GM12878 (cell line): Measurements from ENCODE around the gene SFT2D1. TPM values are rescaled to one million over a fixed set of nuclear protein-coding genes. Genes with fewer than 3 reads are reported as not detected.

ENCODE experiments used
- ATF7 ChIP-seq: fragments of 450-650 bp; IDR thresholded peaks from 2 replicates; pipeline ENCODE4 v1.6.1; 2016; ENCODE audit warnings: low read depth, mild to moderate bottlenecking
- FOXM1 ChIP-seq: IDR thresholded peaks from 2 replicates; pipeline ENCODE4 v1.6.1; 2012; ENCODE audit warnings: low read depth, mild to moderate bottlenecking, inconsistent platforms, low read length, moderate library complexity
- IKZF2 ChIP-seq, 2 experiments: fragments of 450-650 bp; IDR thresholded peaks; 2 replicates each; pipeline ENCODE4 v1.6.1; 2017; ENCODE audit warnings: mild to moderate bottlenecking in 2 of 2, moderate library complexity in 2 of 2
- IRF4 ChIP-seq: IDR thresholded peaks from 2 replicates; pipeline ENCODE4 v1.6.1; 2011; ENCODE audit warnings: low read depth, low read length
- MXI1 ChIP-seq: fragments of 150-350 bp; IDR thresholded peaks from 2 replicates; pipeline ENCODE4 v1.6.1; 2011; ENCODE audit warnings: low read depth, mild to moderate bottlenecking, inconsistent platforms, low read length, improper control_type of control experiment
- POLR2AphosphoS5 ChIP-seq: IDR thresholded peaks from 2 replicates; pipeline ENCODE4 v1.6.1; 2011; ENCODE audit warnings: mild to moderate bottlenecking, low read length, inconsistent platforms
- POU2F2 ChIP-seq: IDR thresholded peaks from 3 replicates; pipeline ENCODE4 v1.6.1; 2011; ENCODE audit warnings: low read depth, mild to moderate bottlenecking, low read length, borderline replicate concordance
- RBBP5 ChIP-seq: fragments of 200-600 bp; sonication (generic); conservative IDR thresholded peaks from 2 replicates; pipeline ENCODE4 v1.6.1; 2016
- TCF12 ChIP-seq: IDR thresholded peaks from 2 replicates; pipeline ENCODE4 v1.6.1; 2011; ENCODE audit warnings: low read depth, mild to moderate bottlenecking, low read length
- polyA plus RNA-seq, 11 experiments: library from polyadenylated mRNA; depleted of rRNA in 4 of 11; unstranded in 6 of 11; stranded (reverse) in 5 of 11; fragments of >200 nt; fragmentation: Nextera tagmentation in 4 of 11; fragmentation: Illumina TruSeq in 1 of 11; extraction: Ambion mirVana in 4 of 11; extraction: Trizol in 1 of 11; gene quantifications; 1 replicate in 1 of 11; 2 replicates in 10 of 11; pipeline versions ENCODE4 v1.2.1 to v1.2.3, GENCODE V29; 2011 to 2016; ENCODE audit warnings: inconsistent platforms in 2 of 11, missing spikeins in 2 of 11, low read depth in 1 of 11
- total RNA-seq, 4 experiments: library from RNA; depleted of rRNA in 3 of 4; stranded (reverse); fragments of >200 nt in 3 of 4; fragmentation: Illumina TruSeq in 1 of 4; extraction: Trizol in 1 of 4; gene quantifications; 2 replicates each; pipeline versions ENCODE4 v1.2.1 to v1.2.3, GENCODE V29; 2013 to 2021
- TF ChIP-seq, protein P1 (sequence below): fragments of 450-650 bp; IDR thresholded peaks from 2 replicates; pipeline ENCODE4 v1.6.1; 2017; ENCODE audit warnings: mild to moderate bottlenecking, moderate library complexity
- TF ChIP-seq, protein P2 (sequence below), 3 experiments: IDR thresholded peaks in 2 of 3; conservative IDR thresholded peaks in 1 of 3; 2 replicates each; pipeline ENCODE4 v1.5.1; 2011; ENCODE audit warnings: low read depth in 3 of 3, low read length in 3 of 3, mild to moderate bottlenecking in 3 of 3, control low read depth in 2 of 3, moderate library complexity in 2 of 3, inconsistent platforms in 1 of 3, mixed read lengths in 1 of 3; ENCODE audit not compliant: control insufficient read depth in 2 of 3, insufficient read depth in 1 of 3; ENCODE audit errors: extremely low read depth in 1 of 3
- TF ChIP-seq, protein P3 (sequence below): fragments of 450-650 bp; IDR thresholded peaks from 2 replicates; pipeline ENCODE4 v1.6.1; 2017; ENCODE audit warnings: low read depth, mild to moderate bottlenecking, moderate library complexity
- TF ChIP-seq, protein P4 (sequence below): IDR thresholded peaks from 2 replicates; pipeline ENCODE4 v1.6.1; 2011; ENCODE audit warnings: borderline replicate concordance, low read depth, mild to moderate bottlenecking, moderate library complexity, low read length; ENCODE audit not compliant: insufficient read depth, poor library complexity, severe bottlenecking
- TF ChIP-seq, protein P5 (sequence below): IDR thresholded peaks from 2 replicates; pipeline ENCODE4 v1.6.1; 2012; ENCODE audit warnings: low read depth, low read length, improper control_type of control experiment
- TF ChIP-seq, protein P6 (sequence below): fragments of 450-650 bp; IDR thresholded peaks from 2 replicates; pipeline ENCODE4 v1.6.1; 2016; ENCODE audit warnings: mild to moderate bottlenecking

SFT2D1 gene
- total and polyA plus RNA-seq, 10 of the 15 experiments (the other 5 are each of a cell fraction or from before 2014, with no cell fraction given), result 69.5 to 281 (median 124) TPM

DNA sequence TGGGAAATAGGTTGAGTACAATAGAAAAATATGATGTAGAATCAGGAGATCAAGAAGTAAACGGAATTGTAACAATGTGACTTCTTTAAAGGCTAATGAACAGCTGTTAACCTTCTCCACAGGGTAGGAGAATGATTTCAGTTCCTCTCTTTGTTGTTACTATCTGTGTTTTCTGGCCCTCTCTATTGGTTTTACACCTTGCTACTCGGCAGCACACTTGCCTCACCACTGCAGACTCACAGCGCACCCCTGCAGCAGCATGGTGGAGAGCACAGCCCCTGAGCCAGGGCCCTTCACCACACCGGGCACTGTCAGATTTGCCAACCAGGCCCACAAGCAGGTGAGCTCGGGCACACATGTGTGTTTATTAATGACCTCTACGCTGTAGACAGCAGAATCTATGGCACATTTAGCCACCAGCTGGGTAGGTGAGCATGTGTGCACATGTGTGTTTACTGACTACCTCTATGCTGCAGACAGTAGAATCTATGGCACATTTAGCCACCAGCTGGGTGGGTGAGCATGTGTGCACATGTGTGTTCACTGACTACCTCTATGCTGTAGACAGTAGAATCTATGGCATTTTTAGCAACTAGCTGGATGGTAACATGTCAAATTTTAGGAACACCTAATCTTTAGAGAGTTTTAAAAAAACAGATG is 16.8 kb downstream of the SFT2D1 start (continued):
- TF ChIP-seq, protein P1, sequence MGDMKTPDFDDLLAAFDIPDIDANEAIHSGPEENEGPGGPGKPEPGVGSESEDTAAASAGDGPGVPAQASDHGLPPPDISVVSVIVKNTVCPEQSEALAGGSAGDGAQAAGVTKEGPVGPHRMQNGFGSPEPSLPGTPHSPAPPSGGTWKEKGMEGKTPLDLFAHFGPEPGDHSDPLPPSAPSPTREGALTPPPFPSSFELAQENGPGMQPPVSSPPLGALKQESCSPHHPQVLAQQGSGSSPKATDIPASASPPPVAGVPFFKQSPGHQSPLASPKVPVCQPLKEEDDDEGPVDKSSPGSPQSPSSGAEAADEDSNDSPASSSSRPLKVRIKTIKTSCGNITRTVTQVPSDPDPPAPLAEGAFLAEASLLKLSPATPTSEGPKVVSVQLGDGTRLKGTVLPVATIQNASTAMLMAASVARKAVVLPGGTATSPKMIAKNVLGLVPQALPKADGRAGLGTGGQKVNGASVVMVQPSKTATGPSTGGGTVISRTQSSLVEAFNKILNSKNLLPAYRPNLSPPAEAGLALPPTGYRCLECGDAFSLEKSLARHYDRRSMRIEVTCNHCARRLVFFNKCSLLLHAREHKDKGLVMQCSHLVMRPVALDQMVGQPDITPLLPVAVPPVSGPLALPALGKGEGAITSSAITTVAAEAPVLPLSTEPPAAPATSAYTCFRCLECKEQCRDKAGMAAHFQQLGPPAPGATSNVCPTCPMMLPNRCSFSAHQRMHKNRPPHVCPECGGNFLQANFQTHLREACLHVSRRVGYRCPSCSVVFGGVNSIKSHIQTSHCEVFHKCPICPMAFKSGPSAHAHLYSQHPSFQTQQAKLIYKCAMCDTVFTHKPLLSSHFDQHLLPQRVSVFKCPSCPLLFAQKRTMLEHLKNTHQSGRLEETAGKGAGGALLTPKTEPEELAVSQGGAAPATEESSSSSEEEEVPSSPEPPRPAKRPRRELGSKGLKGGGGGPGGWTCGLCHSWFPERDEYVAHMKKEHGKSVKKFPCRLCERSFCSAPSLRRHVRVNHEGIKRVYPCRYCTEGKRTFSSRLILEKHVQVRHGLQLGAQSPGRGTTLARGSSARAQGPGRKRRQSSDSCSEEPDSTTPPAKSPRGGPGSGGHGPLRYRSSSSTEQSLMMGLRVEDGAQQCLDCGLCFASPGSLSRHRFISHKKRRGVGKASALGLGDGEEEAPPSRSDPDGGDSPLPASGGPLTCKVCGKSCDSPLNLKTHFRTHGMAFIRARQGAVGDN, result peak; percentile 53
- TF ChIP-seq POLR2AphosphoS5 (peak; percentile 40; the same call in 1 of the 2 replicates), FOXM1 (no peak), MXI1 (peak; percentile 87), IRF4 (peak; percentile 60), RBBP5 (no peak), TCF12 (peak; percentile 55; the same call in 1 of the 2 replicates), ATF7 (peak; percentile 47), POU2F2 (peak; percentile 49; the same call in 1 of the 3 replicates), IKZF2 (IDR thresholded peaks at IDR 0.05) (peak; percentile 86 to 88; a peak in 3 of 4 replicates)
- TF ChIP-seq, protein P2, sequence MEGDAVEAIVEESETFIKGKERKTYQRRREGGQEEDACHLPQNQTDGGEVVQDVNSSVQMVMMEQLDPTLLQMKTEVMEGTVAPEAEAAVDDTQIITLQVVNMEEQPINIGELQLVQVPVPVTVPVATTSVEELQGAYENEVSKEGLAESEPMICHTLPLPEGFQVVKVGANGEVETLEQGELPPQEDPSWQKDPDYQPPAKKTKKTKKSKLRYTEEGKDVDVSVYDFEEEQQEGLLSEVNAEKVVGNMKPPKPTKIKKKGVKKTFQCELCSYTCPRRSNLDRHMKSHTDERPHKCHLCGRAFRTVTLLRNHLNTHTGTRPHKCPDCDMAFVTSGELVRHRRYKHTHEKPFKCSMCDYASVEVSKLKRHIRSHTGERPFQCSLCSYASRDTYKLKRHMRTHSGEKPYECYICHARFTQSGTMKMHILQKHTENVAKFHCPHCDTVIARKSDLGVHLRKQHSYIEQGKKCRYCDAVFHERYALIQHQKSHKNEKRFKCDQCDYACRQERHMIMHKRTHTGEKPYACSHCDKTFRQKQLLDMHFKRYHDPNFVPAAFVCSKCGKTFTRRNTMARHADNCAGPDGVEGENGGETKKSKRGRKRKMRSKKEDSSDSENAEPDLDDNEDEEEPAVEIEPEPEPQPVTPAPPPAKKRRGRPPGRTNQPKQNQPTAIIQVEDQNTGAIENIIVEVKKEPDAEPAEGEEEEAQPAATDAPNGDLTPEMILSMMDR (IDR thresholded peaks at IDR 0.05 in 2 of 3, conservative IDR thresholded peaks at IDR 0.05 in 1 of 3; ENCODE audit: control insufficient read depth in 2 of 3, extremely low read depth in 1 of 3, insufficient read depth in 1 of 3, low read depth in 3 of 3, low read length in 3 of 3), result no peak; a peak in 1 of 6 replicates
- TF ChIP-seq, protein P3, sequence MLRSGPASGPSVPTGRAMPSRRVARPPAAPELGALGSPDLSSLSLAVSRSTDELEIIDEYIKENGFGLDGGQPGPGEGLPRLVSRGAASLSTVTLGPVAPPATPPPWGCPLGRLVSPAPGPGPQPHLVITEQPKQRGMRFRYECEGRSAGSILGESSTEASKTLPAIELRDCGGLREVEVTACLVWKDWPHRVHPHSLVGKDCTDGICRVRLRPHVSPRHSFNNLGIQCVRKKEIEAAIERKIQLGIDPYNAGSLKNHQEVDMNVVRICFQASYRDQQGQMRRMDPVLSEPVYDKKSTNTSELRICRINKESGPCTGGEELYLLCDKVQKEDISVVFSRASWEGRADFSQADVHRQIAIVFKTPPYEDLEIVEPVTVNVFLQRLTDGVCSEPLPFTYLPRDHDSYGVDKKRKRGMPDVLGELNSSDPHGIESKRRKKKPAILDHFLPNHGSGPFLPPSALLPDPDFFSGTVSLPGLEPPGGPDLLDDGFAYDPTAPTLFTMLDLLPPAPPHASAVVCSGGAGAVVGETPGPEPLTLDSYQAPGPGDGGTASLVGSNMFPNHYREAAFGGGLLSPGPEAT, result peak; percentile 80
- TF ChIP-seq, protein P4, sequence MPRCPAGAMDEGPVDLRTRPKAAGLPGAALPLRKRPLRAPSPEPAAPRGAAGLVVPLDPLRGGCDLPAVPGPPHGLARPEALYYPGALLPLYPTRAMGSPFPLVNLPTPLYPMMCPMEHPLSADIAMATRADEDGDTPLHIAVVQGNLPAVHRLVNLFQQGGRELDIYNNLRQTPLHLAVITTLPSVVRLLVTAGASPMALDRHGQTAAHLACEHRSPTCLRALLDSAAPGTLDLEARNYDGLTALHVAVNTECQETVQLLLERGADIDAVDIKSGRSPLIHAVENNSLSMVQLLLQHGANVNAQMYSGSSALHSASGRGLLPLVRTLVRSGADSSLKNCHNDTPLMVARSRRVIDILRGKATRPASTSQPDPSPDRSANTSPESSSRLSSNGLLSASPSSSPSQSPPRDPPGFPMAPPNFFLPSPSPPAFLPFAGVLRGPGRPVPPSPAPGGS, result peak; percentile 6
- TF ChIP-seq, protein P5, sequence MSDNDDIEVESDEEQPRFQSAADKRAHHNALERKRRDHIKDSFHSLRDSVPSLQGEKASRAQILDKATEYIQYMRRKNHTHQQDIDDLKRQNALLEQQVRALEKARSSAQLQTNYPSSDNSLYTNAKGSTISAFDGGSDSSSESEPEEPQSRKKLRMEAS, result no peak
- TF ChIP-seq, protein P6, sequence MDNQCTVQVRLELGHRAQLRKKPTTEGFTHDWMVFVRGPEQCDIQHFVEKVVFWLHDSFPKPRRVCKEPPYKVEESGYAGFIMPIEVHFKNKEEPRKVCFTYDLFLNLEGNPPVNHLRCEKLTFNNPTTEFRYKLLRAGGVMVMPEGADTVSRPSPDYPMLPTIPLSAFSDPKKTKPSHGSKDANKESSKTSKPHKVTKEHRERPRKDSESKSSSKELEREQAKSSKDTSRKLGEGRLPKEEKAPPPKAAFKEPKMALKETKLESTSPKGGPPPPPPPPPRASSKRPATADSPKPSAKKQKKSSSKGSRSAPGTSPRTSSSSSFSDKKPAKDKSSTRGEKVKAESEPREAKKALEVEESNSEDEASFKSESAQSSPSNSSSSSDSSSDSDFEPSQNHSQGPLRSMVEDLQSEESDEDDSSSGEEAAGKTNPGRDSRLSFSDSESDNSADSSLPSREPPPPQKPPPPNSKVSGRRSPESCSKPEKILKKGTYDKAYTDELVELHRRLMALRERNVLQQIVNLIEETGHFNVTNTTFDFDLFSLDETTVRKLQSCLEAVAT, result peak; percentile 74; the same call in 1 of the 2 replicates
